GM20000 (cell line): Measurements from ENCODE around the gene CASQ1.

Experiments
- DNase-seq: peaks from one replicate; pipeline ENCODE4 v3.0.0; 2012; ENCODE audit warnings: low spot score
- TF ChIP-seq, protein P1 (sequence below): IDR thresholded peaks from 2 replicates; pipeline ENCODE4 v1.5.1; 2012; ENCODE audit warnings: mild to moderate bottlenecking, control low read depth; ENCODE audit errors: extremely low read depth, missing control alignments

The CASQ1 gene

GRCh38 chr1:160189649-160190625, at the start of gene CASQ1:
Gene CASQ1 (plus strand): TSS chr1:160190575. CDS start chr1:160190752, 177 bp downstream.
- TF ChIP-seq, protein P1, sequence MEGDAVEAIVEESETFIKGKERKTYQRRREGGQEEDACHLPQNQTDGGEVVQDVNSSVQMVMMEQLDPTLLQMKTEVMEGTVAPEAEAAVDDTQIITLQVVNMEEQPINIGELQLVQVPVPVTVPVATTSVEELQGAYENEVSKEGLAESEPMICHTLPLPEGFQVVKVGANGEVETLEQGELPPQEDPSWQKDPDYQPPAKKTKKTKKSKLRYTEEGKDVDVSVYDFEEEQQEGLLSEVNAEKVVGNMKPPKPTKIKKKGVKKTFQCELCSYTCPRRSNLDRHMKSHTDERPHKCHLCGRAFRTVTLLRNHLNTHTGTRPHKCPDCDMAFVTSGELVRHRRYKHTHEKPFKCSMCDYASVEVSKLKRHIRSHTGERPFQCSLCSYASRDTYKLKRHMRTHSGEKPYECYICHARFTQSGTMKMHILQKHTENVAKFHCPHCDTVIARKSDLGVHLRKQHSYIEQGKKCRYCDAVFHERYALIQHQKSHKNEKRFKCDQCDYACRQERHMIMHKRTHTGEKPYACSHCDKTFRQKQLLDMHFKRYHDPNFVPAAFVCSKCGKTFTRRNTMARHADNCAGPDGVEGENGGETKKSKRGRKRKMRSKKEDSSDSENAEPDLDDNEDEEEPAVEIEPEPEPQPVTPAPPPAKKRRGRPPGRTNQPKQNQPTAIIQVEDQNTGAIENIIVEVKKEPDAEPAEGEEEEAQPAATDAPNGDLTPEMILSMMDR, result no peak
- DNase-seq, result no peak

GRCh38 chr1:160143695-160144094, 46.7 kb upstream of the CASQ1 start:
- TF ChIP-seq, protein P1, result no peak
- DNase-seq, result no peak

- TF ChIP-seq, protein P1, result no peak
- DNase-seq, result no peak
Observed at GRCh38 chr1:160144921-160145320, 45.5 kb upstream of the CASQ1 start.

DNA sequence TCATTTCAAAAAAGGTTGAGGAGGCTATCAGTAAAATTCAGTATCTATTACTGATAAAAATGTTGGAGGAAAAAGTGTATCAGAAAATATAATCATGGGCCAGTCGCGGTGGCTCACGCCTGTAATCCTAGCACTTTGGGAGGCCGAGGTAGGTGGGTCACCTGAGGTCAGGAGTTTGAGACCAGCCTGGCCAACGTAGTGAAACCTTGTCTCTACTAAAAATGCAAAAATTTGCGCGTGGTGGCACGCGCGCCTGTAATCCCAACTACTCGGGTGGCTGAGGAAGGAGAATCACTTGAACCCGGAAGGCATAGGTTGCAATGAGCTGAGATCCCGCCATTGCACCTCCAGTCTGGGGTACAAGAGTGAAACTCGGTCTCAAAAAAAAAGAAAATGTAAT, 44.3 kb upstream of the CASQ1 start:
- DNase-seq, result no peak
- TF ChIP-seq, protein P1, result no peak

GRCh38 chr1:160148121-160148520, 42.3 kb upstream of the CASQ1 start:
- no peak for DNase-seq
- TF ChIP-seq, protein P1, result no peak

- DNase-seq, result no peak
- TF ChIP-seq, protein P1, result no peak
Observed at GRCh38 chr1:160149233-160149632, 41.1 kb upstream of the CASQ1 start.

- no peak for DNase-seq
- TF ChIP-seq, protein P1, result no peak
Observed at GRCh38 chr1:160149716-160150115, 40.7 kb upstream of the CASQ1 start.
